Measurements from ENCODE around the gene STK38. TPM values are rescaled to one million over a fixed set of nuclear protein-coding genes. Genes with fewer than 3 reads are reported as not detected.

Gene STK38
- total and polyA plus RNA-seq, 2 of the 4 experiments (the other 2 are of a cell fraction): 10.6 to 19.7 TPM

DNA sequence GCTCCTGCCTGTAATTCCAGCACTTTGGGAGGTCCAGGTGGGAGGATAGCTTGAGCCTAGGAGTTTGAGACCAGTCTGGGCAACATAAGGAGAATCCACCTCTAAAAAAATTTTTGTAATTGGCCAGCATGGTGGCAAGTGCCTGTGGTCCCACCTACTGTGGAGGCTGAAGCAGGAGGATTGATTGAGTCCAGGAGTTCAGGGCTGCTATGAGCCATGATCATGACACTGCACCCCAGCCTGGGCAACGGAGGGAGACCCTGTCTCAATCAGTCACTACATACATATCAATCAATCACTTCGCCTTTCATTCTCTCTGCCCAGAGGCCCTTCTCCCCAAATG lies 1.1 kb upstream of the STK38 start:
- Histone ChIP-seq H4K5ac (ENCODE audit: low read depth, low read length) (no peak overlapping the region), H3K56ac (ENCODE audit: extremely low read depth, insufficient read depth, low read length) (no peak overlapping the region), H4K20me1 (ENCODE audit: insufficient read depth, low read length) (peaks cover 16% of the 10 kb centered on the region; the same call in 1 of the 2 replicates), H3K4me3 (ENCODE audit: insufficient read depth, low read depth, low read length) (no peak overlapping the region), H2AK9ac (replicated peaks; ENCODE audit: low read depth, low read length, poor library complexity) (no peak overlapping the region), H2BK20ac (ENCODE audit: low read depth, low read length) (no peak overlapping the region), H3K4me2 (ENCODE audit: low read depth, low read length) (no peak overlapping the region), H2BK15ac (ENCODE audit: low read depth, low read length) (no peak overlapping the region), H2AK5ac (ENCODE audit: low read depth, low read length) (0 out of 2 replicates have a peak overlapping the region, but pooled peaks have one; percentile 98), H3K9me3 (ENCODE audit: control insufficient read depth, insufficient read depth, low read length) (no peaks in the 10 kb centered on the region), H3K4ac (ENCODE audit: low read depth, low read length) (peak overlapping the region; percentile 34), H2BK5ac (ENCODE audit: low read depth, low read length, poor library complexity, severe bottlenecking) (no peak overlapping the region), H3K36me3 (ENCODE audit: control insufficient read depth, insufficient read depth, low read length) (no peaks in the 10 kb centered on the region), H2BK120ac (ENCODE audit: low read depth, low read length) (no peak overlapping the region), H4K91ac (ENCODE audit: insufficient read depth, low read depth, low read length) (no peak overlapping the region), H3K4me1 (ENCODE audit: control insufficient read depth, insufficient read depth, low read length) (peaks cover 3% of the 10 kb centered on the region; the same call in 1 of the 2 replicates), H3K14ac (replicated peaks; ENCODE audit: low read depth, low read length) (no peak overlapping the region), H3K79me1 (ENCODE audit: low read depth in 1 of 2, low read length in 2 of 2) (peaks cover 0 to 39% of the 10 kb centered on the region in 2 experiments; a peak in 2 of 4 replicates), H4K8ac (ENCODE audit: low read depth in 2 of 2, low read length in 2 of 2) (no peak overlapping the region; a peak in 1 of 4 replicates), H3K9ac (ENCODE audit: low read depth, low read length) (no peak overlapping the region), H3K23ac (ENCODE audit: low read depth, low read length) (no peak overlapping the region), H3K27me3 (ENCODE audit: control insufficient read depth, insufficient read depth, low read length) (no peaks in the 10 kb centered on the region), H3K18ac (ENCODE audit: low read depth, low read length) (no peak overlapping the region), H3K9me1 (ENCODE audit: insufficient read depth, low read length) (no peaks in the 10 kb centered on the region), H3K27ac (ENCODE audit: insufficient read depth, low read length) (no peak overlapping the region), H2AFZ (replicated peaks; ENCODE audit: low read length, poor library complexity) (no peak overlapping the region)
- ChIA-PET CTCF (no interaction called here), POLR2A (ENCODE audit: unreplicated experiment) (interaction anchor here (1.1 kb wide), 1 partner anchor 60 kb away, joined by 3 read pairs; no protein-coding TSS in a partner anchor)
- 60% methylated on average over 1 of the region's 2 CpGs; no CpG with 5 or more reads in 1 of the 2 experiments for WGBS, 2 experiments (ENCODE audit: extremely low coverage in 2 of 2, insufficient read length in 1 of 2)
- dilution Hi-C loops (cut with HindIII; ENCODE audit: low sequenced_read_pairs, unreplicated experiment) (no loop called here), intact Hi-C loops (cut with micrococcal nuclease) (no loop called here), in situ Hi-C loops (cut with MboI; ENCODE audit: low sequenced_read_pairs) (loop anchor here (5.0 kb wide), 1 partner anchor 44 kb away; the partner anchor contains the start of gene SRSF3)
- no peak for DNase-seq
- no peak for ATAC-seq (ENCODE audit: low read depth)
- TF ChIP-seq RFX5 (IDR thresholded peaks at IDR 0.05; ENCODE audit: low read depth, low read length) (no peak), FOS (IDR thresholded peaks at IDR 0.05; ENCODE audit: low read depth, low read length) (no peak), RAD21 (IDR thresholded peaks at IDR 0.05; ENCODE audit: low read length) (no peak), RCOR1 (IDR thresholded peaks at IDR 0.05; ENCODE audit: insufficient replicate concordance, low read length) (no peak), MAZ (IDR thresholded peaks at IDR 0.05; ENCODE audit: borderline replicate concordance, low read depth, low read length) (no peak), NFE2L2 (IDR thresholded peaks at IDR 0.05; ENCODE audit: low read depth, low read length) (no peak), BHLHE40 (IDR thresholded peaks at IDR 0.05; ENCODE audit: low read depth, low read length) (no peak)
- TF ChIP-seq, protein P1, sequence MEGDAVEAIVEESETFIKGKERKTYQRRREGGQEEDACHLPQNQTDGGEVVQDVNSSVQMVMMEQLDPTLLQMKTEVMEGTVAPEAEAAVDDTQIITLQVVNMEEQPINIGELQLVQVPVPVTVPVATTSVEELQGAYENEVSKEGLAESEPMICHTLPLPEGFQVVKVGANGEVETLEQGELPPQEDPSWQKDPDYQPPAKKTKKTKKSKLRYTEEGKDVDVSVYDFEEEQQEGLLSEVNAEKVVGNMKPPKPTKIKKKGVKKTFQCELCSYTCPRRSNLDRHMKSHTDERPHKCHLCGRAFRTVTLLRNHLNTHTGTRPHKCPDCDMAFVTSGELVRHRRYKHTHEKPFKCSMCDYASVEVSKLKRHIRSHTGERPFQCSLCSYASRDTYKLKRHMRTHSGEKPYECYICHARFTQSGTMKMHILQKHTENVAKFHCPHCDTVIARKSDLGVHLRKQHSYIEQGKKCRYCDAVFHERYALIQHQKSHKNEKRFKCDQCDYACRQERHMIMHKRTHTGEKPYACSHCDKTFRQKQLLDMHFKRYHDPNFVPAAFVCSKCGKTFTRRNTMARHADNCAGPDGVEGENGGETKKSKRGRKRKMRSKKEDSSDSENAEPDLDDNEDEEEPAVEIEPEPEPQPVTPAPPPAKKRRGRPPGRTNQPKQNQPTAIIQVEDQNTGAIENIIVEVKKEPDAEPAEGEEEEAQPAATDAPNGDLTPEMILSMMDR (conservative IDR thresholded peaks at IDR 0.05; ENCODE audit: low read depth, low read length): no peak
- TF ChIP-seq, protein P2, sequence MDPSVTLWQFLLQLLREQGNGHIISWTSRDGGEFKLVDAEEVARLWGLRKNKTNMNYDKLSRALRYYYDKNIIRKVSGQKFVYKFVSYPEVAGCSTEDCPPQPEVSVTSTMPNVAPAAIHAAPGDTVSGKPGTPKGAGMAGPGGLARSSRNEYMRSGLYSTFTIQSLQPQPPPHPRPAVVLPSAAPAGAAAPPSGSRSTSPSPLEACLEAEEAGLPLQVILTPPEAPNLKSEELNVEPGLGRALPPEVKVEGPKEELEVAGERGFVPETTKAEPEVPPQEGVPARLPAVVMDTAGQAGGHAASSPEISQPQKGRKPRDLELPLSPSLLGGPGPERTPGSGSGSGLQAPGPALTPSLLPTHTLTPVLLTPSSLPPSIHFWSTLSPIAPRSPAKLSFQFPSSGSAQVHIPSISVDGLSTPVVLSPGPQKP (IDR thresholded peaks at IDR 0.05; ENCODE audit: borderline replicate concordance, low read depth, low read length): no peak
- no TSS peak for BruUV-seq (replicated peaks)
